ENCODE data around the gene MDC1. TPM values are rescaled to one million over a fixed set of nuclear protein-coding genes. Genes with fewer than 3 reads are reported as not detected.
"Not testable (repeated sequence)": the region's sequence is repeated elsewhere in the genome, so short reads cannot be mapped to it uniquely, and the experiment has no call there.

MDC1 gene
- total RNA-seq, 3 donors from 2014 or later (not counting 1 experiment from before 2014, with no cell fraction given): 61.2 to 77.0 (median 64.5) TPM

DNA sequence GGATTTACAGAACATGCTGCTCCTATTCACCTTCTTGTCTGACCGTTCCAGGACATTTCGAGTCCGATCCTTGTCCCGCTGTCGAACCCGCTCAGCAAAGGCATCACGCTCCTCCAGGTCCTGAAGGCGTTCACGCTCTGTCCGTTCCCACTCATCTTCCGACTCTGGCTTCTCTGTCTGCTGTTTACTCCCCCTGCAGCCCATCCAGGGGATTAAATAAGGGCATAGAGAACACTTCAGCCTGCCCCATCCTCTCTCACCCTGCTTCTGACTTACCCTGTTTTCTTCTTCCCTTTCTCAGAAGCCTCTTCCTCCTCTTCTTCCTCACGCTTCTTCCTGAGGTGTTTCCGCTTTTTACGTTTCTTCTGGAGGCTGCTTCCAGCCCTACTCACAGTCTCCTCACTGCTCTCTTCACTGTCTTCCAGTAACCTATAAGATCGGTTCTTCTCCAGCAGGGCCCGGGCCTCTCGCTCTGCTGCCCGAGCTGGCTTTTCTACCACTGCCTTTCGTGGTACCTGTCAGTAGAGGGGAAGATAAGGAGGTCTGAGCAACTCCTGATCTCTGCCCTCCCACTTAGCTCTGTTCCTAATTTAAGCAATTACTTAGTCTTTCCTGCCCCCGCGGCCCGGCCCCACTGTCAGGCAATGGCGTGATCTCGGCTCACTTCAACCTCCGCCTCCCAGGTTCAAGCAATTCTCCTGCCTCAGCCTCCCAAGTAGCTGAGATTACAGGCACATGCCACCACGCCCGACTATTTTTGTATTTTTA is 46.1 kb downstream of the MDC1 start:
- Histone ChIP-seq H3K27ac (ENCODE audit: low read length) (no peak overlapping the region), H3K9me3 (ENCODE audit: control insufficient read depth, insufficient read depth, low read length) (no peaks in the 10 kb centered on the region), H3K27me3 (ENCODE audit: control insufficient read depth, insufficient read depth, low read length) (no peaks in the 10 kb centered on the region), H3K4me3 (ENCODE audit: low read length) (no peak overlapping the region), H3K36me3 (ENCODE audit: control insufficient read depth, insufficient read depth, low read length) (peaks cover 29% of the 10 kb centered on the region), H3K4me1 (ENCODE audit: control insufficient read depth, insufficient read depth, low read length) (peaks cover 17% of the 10 kb centered on the region)
- ATAC-seq: no peak
- 98% methylated on average over 22 of the region's 27 CpGs for WGBS (ENCODE audit: insufficient coverage)
- Mint-ChIP-seq H3K9me3 (no peaks in the 10 kb centered on the region), H3K4me3 (peak overlapping the region; percentile 59), H3K27ac (peak overlapping the region in 1 of 2 donors; percentile 47), H3K36me3 (peaks cover 2% of the 10 kb centered on the region), H3K27me3 (ENCODE audit: low read depth in 2 of 2) (no peaks in the 10 kb centered on the region), H3K4me1 (peaks cover 22 to 34% of the 10 kb centered on the region in 2 donors)
- intact Hi-C loops (cut with micrococcal nuclease): no loop called here
- peak in 1 of 2 donors; percentile 22 for DNase-seq
- TF ChIP-seq, protein P1, sequence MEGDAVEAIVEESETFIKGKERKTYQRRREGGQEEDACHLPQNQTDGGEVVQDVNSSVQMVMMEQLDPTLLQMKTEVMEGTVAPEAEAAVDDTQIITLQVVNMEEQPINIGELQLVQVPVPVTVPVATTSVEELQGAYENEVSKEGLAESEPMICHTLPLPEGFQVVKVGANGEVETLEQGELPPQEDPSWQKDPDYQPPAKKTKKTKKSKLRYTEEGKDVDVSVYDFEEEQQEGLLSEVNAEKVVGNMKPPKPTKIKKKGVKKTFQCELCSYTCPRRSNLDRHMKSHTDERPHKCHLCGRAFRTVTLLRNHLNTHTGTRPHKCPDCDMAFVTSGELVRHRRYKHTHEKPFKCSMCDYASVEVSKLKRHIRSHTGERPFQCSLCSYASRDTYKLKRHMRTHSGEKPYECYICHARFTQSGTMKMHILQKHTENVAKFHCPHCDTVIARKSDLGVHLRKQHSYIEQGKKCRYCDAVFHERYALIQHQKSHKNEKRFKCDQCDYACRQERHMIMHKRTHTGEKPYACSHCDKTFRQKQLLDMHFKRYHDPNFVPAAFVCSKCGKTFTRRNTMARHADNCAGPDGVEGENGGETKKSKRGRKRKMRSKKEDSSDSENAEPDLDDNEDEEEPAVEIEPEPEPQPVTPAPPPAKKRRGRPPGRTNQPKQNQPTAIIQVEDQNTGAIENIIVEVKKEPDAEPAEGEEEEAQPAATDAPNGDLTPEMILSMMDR (IDR thresholded peaks at IDR 0.05): no peak

DNA sequence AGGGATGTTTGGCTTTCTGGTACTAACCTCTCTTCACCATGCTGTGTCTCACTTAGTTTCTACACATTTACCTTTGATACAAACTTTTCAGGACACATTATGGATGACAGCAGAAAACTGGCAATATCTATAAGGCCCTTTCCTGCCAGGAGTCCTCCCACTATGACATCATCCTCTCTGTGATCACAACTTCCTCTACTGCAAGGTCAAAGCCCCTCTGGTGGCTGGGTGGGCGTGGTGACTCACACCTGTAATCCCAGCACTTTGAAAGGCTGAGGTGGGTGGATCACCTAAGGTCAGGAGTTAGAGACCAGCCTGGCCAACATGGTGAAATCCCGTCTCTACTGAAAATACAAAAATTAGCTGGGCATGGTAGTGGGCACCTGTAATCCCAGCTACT is 50.8 kb downstream of the MDC1 start:
- Mint-ChIP-seq H3K4me1 (peaks cover 7 to 12% of the 10 kb centered on the region in 2 donors), H3K36me3 (peaks cover 17% of the 10 kb centered on the region)
- H3K27ac ChIP-seq (ENCODE audit: low read length); DNase-seq; H3K4me3 ChIP-seq (ENCODE audit: low read length); H3K27ac Mint-ChIP-seq; H3K9me3 Mint-ChIP-seq; H3K27me3 ChIP-seq (ENCODE audit: control insufficient read depth, insufficient read depth, low read length); H3K4me3 Mint-ChIP-seq; H3K4me1 ChIP-seq (ENCODE audit: control insufficient read depth, insufficient read depth, low read length); H3K27me3 Mint-ChIP-seq (ENCODE audit: low read depth in 2 of 2); H3K9me3 ChIP-seq (ENCODE audit: control insufficient read depth, insufficient read depth, low read length); ATAC-seq; intact Hi-C loops (cut with micrococcal nuclease): not testable (repeated sequence)
- H3K36me3 ChIP-seq (ENCODE audit: control insufficient read depth, insufficient read depth, low read length): peaks cover 67% of the 10 kb centered on the region
- WGBS (ENCODE audit: insufficient coverage): 85% methylated on average over 2 of the region's 2 CpGs

DNA sequence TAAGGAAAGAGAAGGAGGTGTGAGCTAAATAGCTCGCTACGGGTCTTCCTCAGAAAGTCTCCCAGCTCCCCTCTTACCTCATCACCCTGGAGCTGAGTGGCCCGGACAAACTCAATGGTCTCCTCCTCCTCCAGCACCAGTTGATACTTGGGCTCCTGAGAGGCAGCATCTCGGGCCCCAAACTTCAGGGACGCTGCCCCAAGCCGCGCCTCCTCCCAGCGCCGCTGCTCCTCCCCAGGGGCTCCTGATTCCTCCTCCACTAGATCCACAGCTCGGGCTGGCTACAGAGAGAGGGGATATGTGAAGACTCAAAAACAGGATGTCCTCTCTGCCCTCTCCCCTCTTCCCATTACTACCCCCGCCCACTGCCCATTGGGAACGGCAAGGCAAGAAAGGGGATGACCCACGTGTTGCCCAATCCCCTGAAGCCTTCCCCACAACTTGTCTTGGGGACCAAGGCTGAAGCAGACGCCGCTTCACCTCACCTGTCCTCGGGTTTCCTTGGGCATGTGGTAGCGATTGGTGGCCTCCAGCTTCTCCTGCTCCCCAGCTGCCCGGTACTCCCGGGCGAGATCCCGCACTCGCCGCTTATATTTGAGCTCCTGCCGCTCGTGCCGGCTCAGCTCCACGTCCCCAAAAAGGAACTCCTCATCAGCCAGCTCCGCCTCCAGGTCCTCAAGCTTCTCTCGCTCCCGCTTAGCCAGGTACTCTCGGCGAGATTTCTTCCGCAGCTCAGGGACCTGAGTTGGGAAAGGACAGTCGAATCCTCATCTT is 51.9 kb downstream of the MDC1 start:
- intact Hi-C loops (cut with micrococcal nuclease): no loop called here
- Histone ChIP-seq H3K9me3 (ENCODE audit: control insufficient read depth, insufficient read depth, low read length) (no peaks in the 10 kb centered on the region), H3K4me3 (ENCODE audit: low read length) (no peak overlapping the region), H3K4me1 (ENCODE audit: control insufficient read depth, insufficient read depth, low read length) (no peaks in the 10 kb centered on the region), H3K27ac (ENCODE audit: low read length) (no peak overlapping the region), H3K27me3 (ENCODE audit: control insufficient read depth, insufficient read depth, low read length) (no peaks in the 10 kb centered on the region), H3K36me3 (ENCODE audit: control insufficient read depth, insufficient read depth, low read length) (peaks cover 70% of the 10 kb centered on the region)
- TF ChIP-seq, protein P1 (IDR thresholded peaks at IDR 0.05): no peak
- no peaks in the 10 kb centered on the region for H3K9me3 Mint-ChIP-seq
- ATAC-seq: no peak
- no peaks in the 10 kb centered on the region for H3K27me3 Mint-ChIP-seq (ENCODE audit: low read depth in 2 of 2)
- no peak for DNase-seq
- H3K4me3 Mint-ChIP-seq: no peak overlapping the region
- peaks cover 17% of the 10 kb centered on the region for H3K36me3 Mint-ChIP-seq
- peak overlapping the region in 1 of 2 donors; percentile 24 for H3K27ac Mint-ChIP-seq
- WGBS (ENCODE audit: insufficient coverage): 98% methylated on average over 31 of the region's 34 CpGs
- peaks cover 0 to under 1% of the 10 kb centered on the region in 2 donors for H3K4me1 Mint-ChIP-seq

DNA sequence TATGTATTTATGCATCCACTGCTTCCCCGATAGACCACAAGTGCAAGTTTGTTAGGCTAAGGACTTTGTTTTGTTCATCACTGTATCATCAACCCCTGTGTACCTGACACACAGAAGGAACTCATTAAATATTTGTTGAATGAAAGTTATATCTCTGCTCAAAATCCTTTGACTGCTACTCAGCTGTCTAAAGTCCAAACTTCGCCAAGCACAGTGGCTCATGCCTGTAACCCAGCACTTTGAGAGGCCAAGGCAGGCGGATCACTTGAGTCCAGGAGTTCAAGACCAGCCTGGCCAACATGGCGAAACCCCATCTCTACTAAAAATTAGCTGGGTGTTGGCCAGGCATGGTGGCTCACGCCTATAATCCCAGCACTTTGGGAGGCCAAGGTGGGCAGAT is 59.2 kb downstream of the MDC1 start:
- 100% methylated on average over 5 of the region's 5 CpGs for WGBS (ENCODE audit: insufficient coverage)
- H3K27ac ChIP-seq (ENCODE audit: low read length); H3K4me3 Mint-ChIP-seq; intact Hi-C loops (cut with micrococcal nuclease); DNase-seq; H3K27ac Mint-ChIP-seq; H3K27me3 ChIP-seq (ENCODE audit: control insufficient read depth, insufficient read depth, low read length); H3K27me3 Mint-ChIP-seq (ENCODE audit: low read depth in 2 of 2); H3K4me1 Mint-ChIP-seq; H3K4me1 ChIP-seq (ENCODE audit: control insufficient read depth, insufficient read depth, low read length); ATAC-seq; H3K4me3 ChIP-seq (ENCODE audit: low read length); H3K9me3 ChIP-seq (ENCODE audit: control insufficient read depth, insufficient read depth, low read length); H3K9me3 Mint-ChIP-seq: not testable (repeated sequence)
- H3K36me3 ChIP-seq (ENCODE audit: control insufficient read depth, insufficient read depth, low read length): peaks cover 90% of the 10 kb centered on the region
- peaks cover 34% of the 10 kb centered on the region for H3K36me3 Mint-ChIP-seq

All from natural killer cell (primary cell).